Dendritic cell treated with granulocyte-macrophage colony-stimulating factor and Interleukin-4, amounts not matched to agents 40 ng/mL and 50 ng/mL, for 4 days (primary cell): ENCODE results near the gene ANKRD34C.

Experiments
- H3K27ac Mint-ChIP-seq: one replicate; pipeline ENCODE4 v1.8.0; 2022; ENCODE audit warnings: mild to moderate bottlenecking, mixed read lengths
- H3K27me3 Mint-ChIP-seq: one replicate; pipeline ENCODE4 v1.8.0; 2022; ENCODE audit warnings: mild to moderate bottlenecking, mixed read lengths
- H3K36me3 Mint-ChIP-seq: one replicate; pipeline ENCODE4 v1.8.0; 2022; ENCODE audit warnings: low read depth, mixed read lengths
- H3K4me1 Mint-ChIP-seq: one replicate; pipeline ENCODE4 v1.8.0; 2022; ENCODE audit warnings: low read depth, mixed read lengths
- H3K4me3 Mint-ChIP-seq: one replicate; pipeline ENCODE4 v1.8.0; 2022; ENCODE audit warnings: mild to moderate bottlenecking, moderate library complexity, mixed read lengths
- H3K9me3 Mint-ChIP-seq: one replicate; pipeline ENCODE4 v1.8.0; 2022; ENCODE audit warnings: mixed read lengths
- intact Hi-C: fragments of 100-400 bp; cut with micrococcal nuclease; formaldehyde crosslinking; loops from one replicate; pipeline ENCODE4 v1.15.0; 2022

Gene ANKRD34C

GRCh38 chr15:79321876-79322275, 39.4 kb downstream of the ANKRD34C start:
- Mint-ChIP-seq H3K27ac (no peak overlapping the region), H3K4me3 (no peak overlapping the region), H3K27me3 (no peaks in the 10 kb centered on the region), H3K9me3 (no peaks in the 10 kb centered on the region), H3K36me3 (peaks cover 86% of the 10 kb centered on the region), H3K4me1 (peaks cover 16% of the 10 kb centered on the region)
- intact Hi-C loops, result no loop called here

DNA sequence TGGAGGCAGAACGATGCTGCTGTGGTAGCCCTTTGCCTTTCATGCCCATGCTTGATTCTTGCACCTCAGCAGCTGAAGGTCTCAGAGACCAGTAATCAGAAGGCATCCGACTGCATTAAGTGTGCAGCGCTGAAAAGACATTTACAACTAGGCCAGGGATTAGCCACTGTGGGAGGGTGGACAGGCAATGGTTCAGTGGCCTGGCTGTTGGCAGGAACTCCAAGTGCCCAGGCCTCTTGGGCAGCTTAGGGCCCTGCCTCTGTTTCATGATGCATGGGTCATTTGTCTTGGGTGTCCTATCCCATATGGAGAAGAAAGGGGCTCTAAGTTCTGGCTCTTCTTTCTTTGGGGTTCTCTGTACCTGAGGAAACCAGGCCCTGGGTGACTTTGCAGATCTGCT, 39.8 kb downstream of the ANKRD34C start:
- intact Hi-C loops, result no loop called here

GRCh38 chr15:79322945-79323344, 40.4 kb downstream of the ANKRD34C start:
- intact Hi-C loops, result no loop called here
- peaks cover 13% of the 10 kb centered on the region for H3K4me1 Mint-ChIP-seq
- no peaks in the 10 kb centered on the region for H3K27me3 Mint-ChIP-seq
- peaks cover 82% of the 10 kb centered on the region for H3K36me3 Mint-ChIP-seq
- no peaks in the 10 kb centered on the region for H3K9me3 Mint-ChIP-seq
- no peak overlapping the region for H3K27ac Mint-ChIP-seq
- H3K4me3 Mint-ChIP-seq, result no peak overlapping the region

More for the DNA sequence above, 39.8 kb downstream of the ANKRD34C start:
- Mint-ChIP-seq H3K9me3 (no peaks in the 10 kb centered on the region), H3K27ac (no peak overlapping the region), H3K36me3 (peaks cover 86% of the 10 kb centered on the region), H3K4me3 (no peak overlapping the region), H3K27me3 (no peaks in the 10 kb centered on the region), H3K4me1 (peaks cover 13% of the 10 kb centered on the region)

DNA sequence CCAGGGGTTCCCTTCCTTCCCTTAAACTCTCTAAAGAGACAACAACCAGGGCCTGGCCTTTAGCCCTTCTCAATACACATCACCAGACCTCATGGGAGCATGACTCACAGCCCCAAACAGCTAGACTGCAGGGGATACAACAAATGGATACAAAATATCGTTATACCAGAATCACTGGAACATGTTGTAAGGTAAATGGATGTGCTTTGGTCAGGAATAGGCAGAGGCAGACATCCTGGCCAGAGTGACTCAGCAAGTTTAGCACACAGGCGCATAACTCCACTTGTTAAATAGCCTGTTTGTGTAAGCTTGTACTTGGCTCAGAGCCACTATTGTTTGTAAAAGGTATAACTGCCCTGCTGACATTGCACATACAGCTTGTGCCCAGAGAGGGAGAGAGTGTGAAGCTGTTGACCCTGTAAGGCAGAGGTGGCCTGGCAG, 46.7 kb downstream of the ANKRD34C start:
- no peak overlapping the region for H3K4me3 Mint-ChIP-seq
- no peaks in the 10 kb centered on the region for H3K27me3 Mint-ChIP-seq
- H3K9me3 Mint-ChIP-seq, result no peaks in the 10 kb centered on the region
- H3K36me3 Mint-ChIP-seq, result peaks cover 33% of the 10 kb centered on the region
- H3K4me1 Mint-ChIP-seq, result peaks cover 4% of the 10 kb centered on the region
- no peak overlapping the region for H3K27ac Mint-ChIP-seq
- intact Hi-C loops, result no loop called here
